ENCODE data around the gene ACKR4.

GRCh38 chr3:132594498-132594897, 2.6 kb upstream of the ACKR4 start:
- no peak for TF ChIP-seq CTCF (IDR thresholded peaks at IDR 0.05; ENCODE audit: borderline replicate concordance, extremely low read depth, low read length, poor library complexity, severe bottlenecking)
- TF ChIP-seq EZH2 (IDR thresholded peaks at IDR 0.05; ENCODE audit: borderline replicate concordance, low read depth, low read length, severe bottlenecking): no peak

All from DND-41 (cell line).